Nephron (organoid): Measurements from ENCODE around the gene BICC1.

Experiments used
- H3K27ac Mint-ChIP-seq, 3 experiments: 2 replicates each; pipeline ENCODE4 v1.8.0; 2020; ENCODE audit warnings: mixed read lengths in 3 of 3, mild to moderate bottlenecking in 2 of 3, moderate library complexity in 1 of 3
- H3K27me3 Mint-ChIP-seq: 2 replicates; pipeline ENCODE4 v1.8.0; 2021; ENCODE audit warnings: low read depth, mild to moderate bottlenecking, moderate library complexity, mixed read lengths
- H3K36me3 Mint-ChIP-seq: 2 replicates; pipeline ENCODE4 v1.8.0; 2020; ENCODE audit warnings: low read depth, mixed read lengths
- H3K4me1 Mint-ChIP-seq: 2 replicates; pipeline ENCODE4 v1.8.0; 2020; ENCODE audit warnings: mixed read lengths
- H3K4me3 Mint-ChIP-seq, 3 experiments: 2 replicates each; pipeline ENCODE4 v1.8.0; 2020; ENCODE audit warnings: mild to moderate bottlenecking in 3 of 3, mixed read lengths in 3 of 3, moderate library complexity in 2 of 3
- H3K9me3 Mint-ChIP-seq: 2 replicates; pipeline ENCODE4 v1.8.0; 2020; ENCODE audit warnings: mixed read lengths
- CTCF ChIP-seq, 3 experiments: fragments of 200-600 bp; sonication (generic); IDR thresholded peaks; one replicate each; pipeline ENCODE4 v1.5.0; 2021; ENCODE audit warnings: antibody characterized with exemption in 3 of 3; ENCODE audit not compliant: unreplicated experiment in 3 of 3

BICC1 gene

GRCh38 chr10:58735087-58735486 is 222.4 kb downstream of the BICC1 start:
- Mint-ChIP-seq H3K4me1 (peaks cover 21% of the 10 kb centered on the region), H3K9me3 (peaks cover 15% of the 10 kb centered on the region), H3K27me3 (no peaks in the 10 kb centered on the region), H3K36me3 (peaks cover 16% of the 10 kb centered on the region), H3K27ac (peak overlapping the region; percentile 41 to 72 (median 47)), H3K4me3 (no peak overlapping the region)
- TF ChIP-seq CTCF (IDR thresholded peaks at IDR 0.05; ENCODE audit: unreplicated experiment in 3 of 3) = no peak

GRCh38 chr10:58740620-58741369 is 228.1 kb downstream of the BICC1 start:
- Mint-ChIP-seq H3K4me1 (peaks cover 23% of the 10 kb centered on the region), H3K4me3 (no peak overlapping the region), H3K27ac (no peak overlapping the region), H3K9me3 (peaks cover 2% of the 10 kb centered on the region), H3K27me3 (no peaks in the 10 kb centered on the region), H3K36me3 (peaks cover 4% of the 10 kb centered on the region)
- no peak for TF ChIP-seq CTCF (IDR thresholded peaks at IDR 0.05; ENCODE audit: unreplicated experiment in 3 of 3)

GRCh38 chr10:58741673-58742072 is 229.0 kb downstream of the BICC1 start:
- Mint-ChIP-seq H3K4me3 (no peak overlapping the region), H3K4me1 (peaks cover 32% of the 10 kb centered on the region), H3K9me3 (peaks cover under 1% of the 10 kb centered on the region), H3K27ac (peak overlapping the region in 1 of 3 experiments; percentile 8), H3K36me3 (peaks cover 1% of the 10 kb centered on the region), H3K27me3 (no peaks in the 10 kb centered on the region)
- TF ChIP-seq CTCF (IDR thresholded peaks at IDR 0.05; ENCODE audit: unreplicated experiment in 3 of 3) = no peak

- H3K27ac Mint-ChIP-seq = no peak overlapping the region
Measured at GRCh38 chr10:58742141-58742540, 229.5 kb downstream of the BICC1 start.

GRCh38 chr10:58743466-58744115 is 230.9 kb downstream of the BICC1 start:
- Mint-ChIP-seq H3K4me3 (no peak overlapping the region), H3K27ac (peak overlapping the region; percentile 20 to 73 (median 46)), H3K27me3 (no peaks in the 10 kb centered on the region), H3K4me1 (peaks cover 35% of the 10 kb centered on the region), H3K36me3 (no peaks in the 10 kb centered on the region), H3K9me3 (no peaks in the 10 kb centered on the region)
- TF ChIP-seq CTCF (IDR thresholded peaks at IDR 0.05; ENCODE audit: unreplicated experiment in 3 of 3) = no peak

More at GRCh38 chr10:58742141-58742540, 229.5 kb downstream of the BICC1 start:
- no peaks in the 10 kb centered on the region for H3K9me3 Mint-ChIP-seq
- H3K27me3 Mint-ChIP-seq = no peaks in the 10 kb centered on the region
- no peak for TF ChIP-seq CTCF (IDR thresholded peaks at IDR 0.05; ENCODE audit: unreplicated experiment in 3 of 3)
- H3K4me1 Mint-ChIP-seq = peaks cover 35% of the 10 kb centered on the region
- H3K4me3 Mint-ChIP-seq = no peak overlapping the region
- no peaks in the 10 kb centered on the region for H3K36me3 Mint-ChIP-seq
